IMR-90 (cell line): ENCODE data around the gene AADACL4. TPM values are rescaled to one million over a fixed set of nuclear protein-coding genes. Genes with fewer than 3 reads are reported as not detected.

Experiments used
- ATAC-seq: fragments of 200-7000 bp; cut with Tn5 transposase; 2 replicates; pipeline ENCODE4 v1.9.1; 2020; ENCODE audit warnings: low read depth, mild to moderate bottlenecking, moderate library complexity
- BruUV-seq: library from RNA; stranded (reverse); fragments of 400-500 nt; replicated peaks from 2 replicates; lab custom pipeline; 2021; lab: Mats Ljungman, UMichigan
- CTCF ChIA-PET: fragments of 300-600 bp; formaldehyde crosslinking; extraction: SDS; loops from one replicate; lab custom pipeline; 2021; ENCODE audit warnings: antibody characterized with exemption; lab: Yijun Ruan, JAX
- POLR2A ChIA-PET: fragments of 300-600 bp; sonication (Branson Sonifier 250); formaldehyde crosslinking; loops from one replicate; lab custom pipeline; 2022; ENCODE audit warnings: antibody characterized with exemption; ENCODE audit not compliant: unreplicated experiment; lab: Charles Lee
- DNase-seq: peaks from one replicate; pipeline ENCODE4 v3.0.0; 2013
- H2AFZ ChIP-seq: replicated peaks from 2 replicates; pipeline ENCODE3; 2013; ENCODE audit warnings: low read length, mild to moderate bottlenecking; ENCODE audit not compliant: poor library complexity
- H2AK5ac ChIP-seq: 2 replicates; pipeline ENCODE4 v1.6.1; 2013; ENCODE audit warnings: low read depth, low read length, inconsistent platforms
- H2AK9ac ChIP-seq: replicated peaks from 2 replicates; pipeline ENCODE3; 2013; ENCODE audit warnings: mild to moderate bottlenecking, low read depth, low read length, moderate library complexity; ENCODE audit not compliant: poor library complexity
- H2BK120ac ChIP-seq: 2 replicates; pipeline ENCODE4 v1.6.1; 2013; ENCODE audit warnings: low read depth, low read length, inconsistent platforms
- H2BK15ac ChIP-seq: 3 replicates; pipeline ENCODE4 v1.6.1; 2013; ENCODE audit warnings: low read depth, low read length, inconsistent platforms
- H2BK20ac ChIP-seq: 2 replicates; pipeline ENCODE4 v1.6.1; 2013; ENCODE audit warnings: low read depth, mild to moderate bottlenecking, inconsistent platforms, low read length, moderate library complexity
- H2BK5ac ChIP-seq: 2 replicates; pipeline ENCODE4 v1.6.1; 2013; ENCODE audit warnings: mild to moderate bottlenecking, low read depth, low read length, inconsistent platforms; ENCODE audit not compliant: poor library complexity, severe bottlenecking
- H3K14ac ChIP-seq: replicated peaks from 2 replicates; pipeline ENCODE4 v1.6.1; 2013; ENCODE audit warnings: low read depth, low read length, inconsistent platforms
- H3K18ac ChIP-seq: 2 replicates; pipeline ENCODE4 v1.6.1; 2013; ENCODE audit warnings: low read depth, low read length, control low read depth
- H3K23ac ChIP-seq: 2 replicates; pipeline ENCODE4 v1.6.1; 2013; ENCODE audit warnings: low read depth, low read length, inconsistent platforms
- H3K27ac ChIP-seq: 2 replicates; pipeline ENCODE4 v1.5.1; 2013; ENCODE audit warnings: mild to moderate bottlenecking, control low read depth, low read length; ENCODE audit not compliant: insufficient read depth
- H3K27me3 ChIP-seq: 2 replicates; pipeline ENCODE4 v1.6.1; 2013; ENCODE audit warnings: low read length; ENCODE audit not compliant: control insufficient read depth, insufficient read depth
- H3K36me3 ChIP-seq: 2 replicates; pipeline ENCODE4 v1.6.1; 2013; ENCODE audit warnings: low read length, mixed read lengths; ENCODE audit not compliant: control insufficient read depth, insufficient read depth
- H3K4ac ChIP-seq: 2 replicates; pipeline ENCODE4 v1.6.1; 2013; ENCODE audit warnings: low read depth, low read length, inconsistent platforms
- H3K4me1 ChIP-seq: 2 replicates; pipeline ENCODE4 v1.6.1; 2013; ENCODE audit warnings: low read length, mixed read lengths; ENCODE audit not compliant: control insufficient read depth, insufficient read depth
- H3K4me2 ChIP-seq: 2 replicates; pipeline ENCODE4 v1.6.1; 2013; ENCODE audit warnings: low read depth, mild to moderate bottlenecking, control low read depth, low read length, moderate library complexity
- H3K4me3 ChIP-seq: 2 replicates; pipeline ENCODE4 v1.5.1; 2013; ENCODE audit warnings: low read depth, mild to moderate bottlenecking, control low read depth, low read length, moderate library complexity; ENCODE audit not compliant: insufficient read depth
- H3K56ac ChIP-seq: 2 replicates; pipeline ENCODE4 v1.6.1; 2013; ENCODE audit warnings: low read length, inconsistent platforms; ENCODE audit not compliant: insufficient read depth; ENCODE audit errors: extremely low read depth
- H3K79me1 ChIP-seq, 2 experiments: 2 replicates each; pipeline ENCODE4 v1.6.1; 2013; ENCODE audit warnings: low read length in 2 of 2, inconsistent platforms in 1 of 2, low read depth in 1 of 2
- H3K9ac ChIP-seq: 2 replicates; pipeline ENCODE4 v1.6.1; 2013; ENCODE audit warnings: low read depth, low read length, control low read depth
- H3K9me1 ChIP-seq: 2 replicates; pipeline ENCODE4 v1.6.1; 2013; ENCODE audit warnings: low read length, inconsistent platforms; ENCODE audit not compliant: insufficient read depth
- H3K9me3 ChIP-seq: 2 replicates; pipeline ENCODE4 v1.6.1; 2013; ENCODE audit warnings: low read length; ENCODE audit not compliant: control insufficient read depth, insufficient read depth
- H4K20me1 ChIP-seq: 2 replicates; pipeline ENCODE4 v1.6.1; 2013; ENCODE audit warnings: low read length, inconsistent platforms; ENCODE audit not compliant: insufficient read depth
- H4K5ac ChIP-seq: 2 replicates; pipeline ENCODE4 v1.6.1; 2013; ENCODE audit warnings: mild to moderate bottlenecking, low read depth, low read length, control low read depth
- H4K8ac ChIP-seq, 2 experiments: 2 replicates each; pipeline ENCODE4 v1.6.1; 2013; ENCODE audit warnings: low read depth in 2 of 2, low read length in 2 of 2, control low read depth in 1 of 2, inconsistent platforms in 1 of 2
- H4K91ac ChIP-seq: 2 replicates; pipeline ENCODE4 v1.6.1; 2013; ENCODE audit warnings: low read depth, low read length, inconsistent platforms; ENCODE audit not compliant: insufficient read depth
- BHLHE40 ChIP-seq: fragments of 150-350 bp; IDR thresholded peaks from 2 replicates; pipeline ENCODE4 v1.6.1; 2016; ENCODE audit warnings: mild to moderate bottlenecking, low read depth, low read length
- CEBPB ChIP-seq: IDR thresholded peaks from 2 replicates; pipeline ENCODE4 v1.6.1; 2012; ENCODE audit warnings: low read depth, low read length, improper control_type of control experiment
- CHD1 ChIP-seq: IDR thresholded peaks from 2 replicates; pipeline ENCODE4 v1.6.1; 2012; ENCODE audit warnings: low read depth, low read length, improper control_type of control experiment
- FOS ChIP-seq: fragments of 150-350 bp; IDR thresholded peaks from 2 replicates; pipeline ENCODE4 v1.6.1; 2016; ENCODE audit warnings: low read depth, low read length
- MAFK ChIP-seq: IDR thresholded peaks from 2 replicates; pipeline ENCODE4 v1.6.1; 2012; ENCODE audit warnings: low read depth, low read length, improper control_type of control experiment
- MAZ ChIP-seq: IDR thresholded peaks from 2 replicates; pipeline ENCODE4 v1.6.1; 2012; ENCODE audit warnings: low read depth, mild to moderate bottlenecking, low read length, improper control_type of control experiment, moderate library complexity, borderline replicate concordance
- MXI1 ChIP-seq: IDR thresholded peaks from 2 replicates; pipeline ENCODE4 v1.6.1; 2012; ENCODE audit warnings: low read depth, mild to moderate bottlenecking, low read length, moderate library complexity, borderline replicate concordance
- NFE2L2 ChIP-seq: fragments of 150-350 bp; IDR thresholded peaks from 2 replicates; pipeline ENCODE4 v1.6.1; 2016; ENCODE audit warnings: low read depth, mild to moderate bottlenecking, low read length
- POLR2A ChIP-seq: IDR thresholded peaks from 2 replicates; pipeline ENCODE4 v1.6.1; 2012; ENCODE audit warnings: mild to moderate bottlenecking, low read depth, low read length
- RAD21 ChIP-seq: IDR thresholded peaks from 2 replicates; pipeline ENCODE4 v1.6.1; 2012; ENCODE audit warnings: low read length, improper control_type of control experiment
- RCOR1 ChIP-seq: IDR thresholded peaks from 2 replicates; pipeline ENCODE4 v1.6.1; 2012; ENCODE audit warnings: mild to moderate bottlenecking, low read length, improper control_type of control experiment; ENCODE audit not compliant: insufficient replicate concordance
- RFX5 ChIP-seq: IDR thresholded peaks from 2 replicates; pipeline ENCODE4 v1.8.0; 2012; ENCODE audit warnings: low read depth, mild to moderate bottlenecking, low read length, moderate library complexity
- SMC3 ChIP-seq: fragments of 150-350 bp; IDR thresholded peaks from 2 replicates; pipeline ENCODE4 v1.6.1; 2016; ENCODE audit warnings: low read depth, mild to moderate bottlenecking, antibody characterized with exemption, low read length, moderate library complexity
- WGBS, 2 experiments: methylation state at CpG; one replicate each; pipeline versions ENCODE4 v1.1.5 to v1.1.7; 2013; ENCODE audit warnings: missing lambda C conversion rate in 2 of 2; ENCODE audit not compliant: insufficient read length in 1 of 2; ENCODE audit errors: extremely low coverage in 2 of 2; 5-methylcytosine and 5-hydroxymethylcytosine counted together
- dilution Hi-C: fragments of 300-500 bp; cut with HindIII; formaldehyde crosslinking; loops from one replicate; pipeline ENCODE4 v1.14.3; 2018; ENCODE audit warnings: low sequenced_read_pairs; ENCODE audit not compliant: unreplicated experiment
- in situ Hi-C: fragments of 300-500 bp; cut with MboI; formaldehyde crosslinking; loops from 3 replicates; pipeline ENCODE4 v1.14.3; 2019; ENCODE audit warnings: low sequenced_read_pairs, inconsistent platforms, mixed read lengths
- intact Hi-C: fragments of 100-400 bp; cut with micrococcal nuclease; formaldehyde crosslinking; loops from 2 replicates; pipeline ENCODE4 v1.10.0; 2022
- polyA plus RNA-seq, 3 experiments: library from polyadenylated mRNA; depleted of rRNA; stranded (reverse); fragments of >200 nt; gene quantifications; 2 replicates each; pipeline ENCODE4 v1.2.3, GENCODE V29; 2012; ENCODE audit warnings: low replicate concordance in 1 of 3
- total RNA-seq: library from RNA; depleted of rRNA; stranded (reverse); fragments of >200 nt; gene quantifications from 2 replicates; pipeline ENCODE4 v1.2.3, GENCODE V29; 2012
- TF ChIP-seq, protein P1 (sequence below): fragments of 150-350 bp; IDR thresholded peaks from 2 replicates; pipeline ENCODE4 v1.6.1; 2016; ENCODE audit warnings: low read depth, mild to moderate bottlenecking, low read length, moderate library complexity, borderline replicate concordance
- TF ChIP-seq, protein P2 (sequence below): fragments of 150-350 bp; IDR thresholded peaks from 2 replicates; pipeline ENCODE4 v1.6.1; 2017; ENCODE audit warnings: mild to moderate bottlenecking, antibody characterized with exemption, low read length, low read depth
- TF ChIP-seq, protein P3 (sequence below): conservative IDR thresholded peaks from 2 replicates; pipeline ENCODE4 v1.5.1; 2012; ENCODE audit warnings: mild to moderate bottlenecking, low read depth, low read length, improper control_type of control experiment

Gene AADACL4
- total and polyA plus RNA-seq, 2 of the 4 experiments (the other 2 are of a cell fraction), result not detected

DNA sequence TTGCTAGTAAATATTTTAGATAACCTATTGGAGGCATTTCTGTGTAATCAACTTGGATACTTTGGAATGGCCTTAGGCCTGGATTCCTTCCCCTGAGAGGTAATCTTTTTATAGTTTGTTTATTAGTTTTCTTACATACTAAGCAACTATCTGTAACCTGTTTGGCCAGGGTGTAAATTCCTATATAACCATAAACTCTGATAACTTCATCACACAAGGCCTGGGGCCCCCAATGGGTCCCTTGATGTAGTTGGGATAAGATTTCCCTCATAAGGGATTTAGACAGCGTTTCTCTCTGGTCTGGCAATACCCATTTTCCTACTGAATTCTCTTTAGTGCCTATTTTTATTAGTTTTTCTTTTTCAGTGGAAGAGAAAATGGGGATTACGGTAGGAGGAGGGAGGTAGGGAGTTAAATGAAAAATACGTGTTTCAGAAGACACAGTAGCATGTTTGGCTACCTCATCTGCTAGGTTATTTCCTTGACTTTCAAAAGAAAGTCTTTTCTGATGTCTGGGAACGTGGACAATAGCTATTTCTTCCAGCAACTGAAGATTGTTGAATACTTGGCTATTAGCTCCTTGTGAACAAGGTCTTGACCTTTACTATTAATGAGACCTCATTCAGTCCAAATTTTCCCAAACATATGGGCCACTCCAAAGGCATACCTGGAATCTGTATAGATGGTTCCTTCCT lies 64.7 kb downstream of the AADACL4 start:
- H4K20me1 ChIP-seq, result no peaks in the 10 kb centered on the region
- CTCF ChIA-PET, result no interaction called here
- no CpG with 5 or more reads among the region's 4 CpGs for WGBS, 2 experiments

More for the DNA sequence above, 64.7 kb downstream of the AADACL4 start:
- Histone ChIP-seq H3K27ac (no peak overlapping the region), H3K9me1 (no peaks in the 10 kb centered on the region), H3K4ac (no peak overlapping the region), H2AK9ac (no peak overlapping the region), H3K4me3 (no peak overlapping the region), H2BK120ac (no peak overlapping the region), H4K5ac (no peak overlapping the region), H3K56ac (no peak overlapping the region), H3K36me3 (no peaks in the 10 kb centered on the region), H3K27me3 (no peaks in the 10 kb centered on the region), H3K4me2 (no peak overlapping the region), H3K4me1 (no peaks in the 10 kb centered on the region), H3K23ac (no peak overlapping the region), H4K91ac (no peak overlapping the region), H2BK5ac (no peak overlapping the region), H2AK5ac (no peak overlapping the region), H3K14ac (no peak overlapping the region), H3K9ac (no peak overlapping the region), H3K9me3 (no peaks in the 10 kb centered on the region), H2BK20ac (no peak overlapping the region), H2BK15ac (no peak overlapping the region), H3K79me1 (no peaks in the 10 kb centered on the region), H2AFZ (no peak overlapping the region), H3K18ac (no peak overlapping the region), H4K8ac (no peak overlapping the region)
- intact Hi-C loops, result no loop called here
- ATAC-seq (no peak), DNase-seq (no peak)
- in situ Hi-C loops, result no loop called here
- BruUV-seq, result no TSS peak
- TF ChIP-seq, protein P1, sequence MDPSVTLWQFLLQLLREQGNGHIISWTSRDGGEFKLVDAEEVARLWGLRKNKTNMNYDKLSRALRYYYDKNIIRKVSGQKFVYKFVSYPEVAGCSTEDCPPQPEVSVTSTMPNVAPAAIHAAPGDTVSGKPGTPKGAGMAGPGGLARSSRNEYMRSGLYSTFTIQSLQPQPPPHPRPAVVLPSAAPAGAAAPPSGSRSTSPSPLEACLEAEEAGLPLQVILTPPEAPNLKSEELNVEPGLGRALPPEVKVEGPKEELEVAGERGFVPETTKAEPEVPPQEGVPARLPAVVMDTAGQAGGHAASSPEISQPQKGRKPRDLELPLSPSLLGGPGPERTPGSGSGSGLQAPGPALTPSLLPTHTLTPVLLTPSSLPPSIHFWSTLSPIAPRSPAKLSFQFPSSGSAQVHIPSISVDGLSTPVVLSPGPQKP, result no peak
- TF ChIP-seq, protein P2, sequence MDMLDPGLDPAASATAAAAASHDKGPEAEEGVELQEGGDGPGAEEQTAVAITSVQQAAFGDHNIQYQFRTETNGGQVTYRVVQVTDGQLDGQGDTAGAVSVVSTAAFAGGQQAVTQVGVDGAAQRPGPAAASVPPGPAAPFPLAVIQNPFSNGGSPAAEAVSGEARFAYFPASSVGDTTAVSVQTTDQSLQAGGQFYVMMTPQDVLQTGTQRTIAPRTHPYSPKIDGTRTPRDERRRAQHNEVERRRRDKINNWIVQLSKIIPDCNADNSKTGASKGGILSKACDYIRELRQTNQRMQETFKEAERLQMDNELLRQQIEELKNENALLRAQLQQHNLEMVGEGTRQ, result no peak
- no peak for TF ChIP-seq MAFK
- TF ChIP-seq RCOR1, result no peak
- no peak for TF ChIP-seq RAD21
- no peak for TF ChIP-seq NFE2L2
- TF ChIP-seq, protein P3, sequence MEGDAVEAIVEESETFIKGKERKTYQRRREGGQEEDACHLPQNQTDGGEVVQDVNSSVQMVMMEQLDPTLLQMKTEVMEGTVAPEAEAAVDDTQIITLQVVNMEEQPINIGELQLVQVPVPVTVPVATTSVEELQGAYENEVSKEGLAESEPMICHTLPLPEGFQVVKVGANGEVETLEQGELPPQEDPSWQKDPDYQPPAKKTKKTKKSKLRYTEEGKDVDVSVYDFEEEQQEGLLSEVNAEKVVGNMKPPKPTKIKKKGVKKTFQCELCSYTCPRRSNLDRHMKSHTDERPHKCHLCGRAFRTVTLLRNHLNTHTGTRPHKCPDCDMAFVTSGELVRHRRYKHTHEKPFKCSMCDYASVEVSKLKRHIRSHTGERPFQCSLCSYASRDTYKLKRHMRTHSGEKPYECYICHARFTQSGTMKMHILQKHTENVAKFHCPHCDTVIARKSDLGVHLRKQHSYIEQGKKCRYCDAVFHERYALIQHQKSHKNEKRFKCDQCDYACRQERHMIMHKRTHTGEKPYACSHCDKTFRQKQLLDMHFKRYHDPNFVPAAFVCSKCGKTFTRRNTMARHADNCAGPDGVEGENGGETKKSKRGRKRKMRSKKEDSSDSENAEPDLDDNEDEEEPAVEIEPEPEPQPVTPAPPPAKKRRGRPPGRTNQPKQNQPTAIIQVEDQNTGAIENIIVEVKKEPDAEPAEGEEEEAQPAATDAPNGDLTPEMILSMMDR, result no peak
- no peak for TF ChIP-seq BHLHE40
- TF ChIP-seq CEBPB, result no peak
- TF ChIP-seq MXI1, result no peak
- no peak for TF ChIP-seq RFX5
- TF ChIP-seq SMC3, result no peak
- no peak for TF ChIP-seq POLR2A
- no peak for TF ChIP-seq FOS
- no peak for TF ChIP-seq CHD1
- TF ChIP-seq MAZ, result no peak
- POLR2A ChIA-PET, result no interaction called here
- dilution Hi-C loops, result no loop called here
